Nephron progenitor cell (in vitro differentiated cells): Measurements from ENCODE around the gene RASGRP4.

Experiments used
- DNase-seq: peaks from one replicate; pipeline ENCODE4 v3.0.0; 2021
- H3K27ac Mint-ChIP-seq: 2 replicates; pipeline ENCODE4 v1.8.0; 2021; ENCODE audit warnings: mild to moderate bottlenecking, moderate library complexity, mixed read lengths
- H3K27me3 Mint-ChIP-seq: 2 replicates; pipeline ENCODE4 v1.8.0; 2021; ENCODE audit warnings: mild to moderate bottlenecking, low read depth, mixed read lengths; ENCODE audit not compliant: poor library complexity
- H3K36me3 Mint-ChIP-seq: 2 replicates; pipeline ENCODE4 v1.8.0; 2021; ENCODE audit warnings: low read depth, mixed read lengths
- H3K4me1 Mint-ChIP-seq: 2 replicates; pipeline ENCODE4 v1.8.0; 2021; ENCODE audit warnings: mixed read lengths
- H3K4me3 Mint-ChIP-seq: 2 replicates; pipeline ENCODE4 v1.8.0; 2021; ENCODE audit warnings: mild to moderate bottlenecking, moderate library complexity, mixed read lengths
- H3K9me3 Mint-ChIP-seq: 2 replicates; pipeline ENCODE4 v1.8.0; 2021; ENCODE audit warnings: mild to moderate bottlenecking, moderate library complexity, mixed read lengths
- CTCF ChIP-seq: fragments of 200-600 bp; sonication (generic); IDR thresholded peaks from 2 replicates; pipeline ENCODE4 v1.5.0; 2021; ENCODE audit warnings: antibody characterized with exemption

Gene RASGRP4

GRCh38 chr19:38467541-38468525 lies 41.8 kb upstream of the RASGRP4 start:
- no peak for TF ChIP-seq CTCF
- Mint-ChIP-seq H3K27ac (no peak overlapping the region), H3K9me3 (peaks cover 5% of the 10 kb centered on the region), H3K4me3 (no peak overlapping the region), H3K27me3 (no peaks in the 10 kb centered on the region), H3K36me3 (peaks cover 16% of the 10 kb centered on the region), H3K4me1 (peaks cover 12% of the 10 kb centered on the region)
- no peak for DNase-seq

- no peak for DNase-seq
- TF ChIP-seq CTCF = no peak
- Mint-ChIP-seq H3K9me3 (peaks cover 5% of the 10 kb centered on the region), H3K27me3 (peaks cover 6% of the 10 kb centered on the region), H3K4me1 (peaks cover 12% of the 10 kb centered on the region), H3K4me3 (no peak overlapping the region), H3K27ac (no peak overlapping the region), H3K36me3 (peaks cover 16% of the 10 kb centered on the region)
These were observed 40.0 kb upstream of the RASGRP4 start for GRCh38 chr19:38466050-38466449.

- Mint-ChIP-seq H3K27ac (no peak overlapping the region), H3K4me1 (peaks cover 12% of the 10 kb centered on the region), H3K4me3 (no peak overlapping the region), H3K36me3 (peaks cover 24% of the 10 kb centered on the region), H3K27me3 (peaks cover 6% of the 10 kb centered on the region), H3K9me3 (peaks cover 5% of the 10 kb centered on the region)
- DNase-seq = no peak
- TF ChIP-seq CTCF = no peak
These were observed 38.5 kb upstream of the RASGRP4 start for GRCh38 chr19:38464421-38465082.

- no peak for DNase-seq
- Mint-ChIP-seq H3K27me3 (peaks cover 6% of the 10 kb centered on the region), H3K27ac (no peak overlapping the region), H3K36me3 (peaks cover 34% of the 10 kb centered on the region), H3K4me1 (peaks cover 12% of the 10 kb centered on the region), H3K4me3 (no peak overlapping the region), H3K9me3 (peaks cover 5% of the 10 kb centered on the region)
- no peak for TF ChIP-seq CTCF
These were observed 37.3 kb upstream of the RASGRP4 start for GRCh38 chr19:38463365-38463764.

- H3K27me3 Mint-ChIP-seq = peaks cover 6% of the 10 kb centered on the region
- no peaks in the 10 kb centered on the region for H3K9me3 Mint-ChIP-seq
- H3K27ac Mint-ChIP-seq = no peak overlapping the region
- DNase-seq = no peak
- no peak overlapping the region for H3K4me3 Mint-ChIP-seq
- peaks cover 39% of the 10 kb centered on the region for H3K36me3 Mint-ChIP-seq
- TF ChIP-seq CTCF = no peak
- H3K4me1 Mint-ChIP-seq = peaks cover 11% of the 10 kb centered on the region
These were observed 33.0 kb upstream of the RASGRP4 start for GRCh38 chr19:38458991-38459390.
